Neural cell (in vitro differentiated cells): Measurements from ENCODE around the gene PPME1. TPM values are rescaled to one million over a fixed set of nuclear protein-coding genes. Genes with fewer than 3 reads are reported as not detected.

ENCODE experiments used
- H2AFZ ChIP-seq: fragments of 200-600, 300-800 bp; sonication (generic), shearing (Covaris generic); 2 replicates; pipeline ENCODE4 v1.6.0; 2014; ENCODE audit warnings: low read depth, mild to moderate bottlenecking, antibody characterized with exemption, low read length, moderate library complexity
- H3F3A ChIP-seq: fragments of 200-600 bp; shearing (Covaris generic); 2 replicates; pipeline ENCODE4 v1.6.1; 2016; ENCODE audit warnings: mild to moderate bottlenecking, moderate library complexity, mixed read lengths, antibody characterized with exemption, low read length; ENCODE audit not compliant: insufficient read depth, poor library complexity, severe bottlenecking
- H3K27ac ChIP-seq: fragments of 200-600, 300-800 bp; sonication (generic), shearing (Covaris generic); 2 replicates; pipeline ENCODE4 v1.5.1; 2014; ENCODE audit warnings: mild to moderate bottlenecking, low read length, moderate library complexity
- H3K27me3 ChIP-seq: fragments of 300-800, 200-600 bp; sonication (generic), shearing (Covaris generic); 2 replicates; pipeline ENCODE4 v1.6.0; 2014; ENCODE audit warnings: mild to moderate bottlenecking, low read depth, low read length, moderate library complexity; ENCODE audit not compliant: insufficient read depth
- H3K36me3 ChIP-seq: fragments of 300-800, 200-600 bp; sonication (generic), shearing (Covaris generic); 2 replicates; pipeline ENCODE4 v1.5.1; 2014; ENCODE audit warnings: mild to moderate bottlenecking, antibody characterized with exemption, low read length, moderate library complexity; ENCODE audit not compliant: insufficient read depth
- H3K4me2 ChIP-seq: fragments of 300-800, 200-600 bp; sonication (generic), shearing (Covaris generic); 2 replicates; pipeline ENCODE4 v1.6.0; 2014; ENCODE audit warnings: mild to moderate bottlenecking, low read length
- H3K4me3 ChIP-seq: fragments of 300-800, 200-600 bp; sonication (generic), shearing (Covaris generic); 2 replicates; pipeline ENCODE4 v1.5.1; 2014; ENCODE audit warnings: mild to moderate bottlenecking, low read length, moderate library complexity
- H3K79me2 ChIP-seq: fragments of 200-600 bp; shearing (Covaris generic); replicated peaks from 2 replicates; pipeline ENCODE4 v1.6.0; 2014; ENCODE audit warnings: mild to moderate bottlenecking, low read length, moderate library complexity; ENCODE audit not compliant: insufficient read depth
- H3K9ac ChIP-seq: fragments of 300-800, 200-600 bp; sonication (generic), shearing (Covaris generic); 2 replicates; pipeline ENCODE4 v1.6.1; 2016; ENCODE audit warnings: mild to moderate bottlenecking, low read length, mixed read lengths
- H3K9me2 ChIP-seq: fragments of 200-600 bp; shearing (Covaris generic); 2 replicates; pipeline ENCODE4 v1.6.1; 2016; ENCODE audit warnings: mild to moderate bottlenecking, low read length, mixed read lengths; ENCODE audit not compliant: insufficient read depth
- H3K9me3 ChIP-seq: fragments of 200-600, 300-800 bp; sonication (generic), shearing (Covaris generic); 2 replicates; pipeline ENCODE4 v1.6.1; 2016; ENCODE audit warnings: mild to moderate bottlenecking, mixed run types, low read length, moderate library complexity, mixed read lengths
- H4K20me1 ChIP-seq: fragments of 200-600 bp; shearing (Covaris generic); 2 replicates; pipeline ENCODE4 v1.6.1; 2016; ENCODE audit warnings: mild to moderate bottlenecking, mixed run types; ENCODE audit not compliant: insufficient read depth
- EP300 ChIP-seq: fragments of 450-650 bp; conservative IDR thresholded peaks from 2 replicates; pipeline ENCODE4 v1.6.1; 2014; ENCODE audit warnings: antibody characterized with exemption, mild to moderate bottlenecking, moderate library complexity; ENCODE audit not compliant: poor library complexity, severe bottlenecking
- EZH2 ChIP-seq: fragments of 200-600, 300-800 bp; shearing (Covaris generic), sonication (generic); IDR thresholded peaks from 2 replicates; pipeline ENCODE4 v1.6.1; 2014; ENCODE audit warnings: antibody characterized with exemption, low read length, borderline replicate concordance, mild to moderate bottlenecking; ENCODE audit not compliant: insufficient read depth, poor library complexity, severe bottlenecking
- MXI1 ChIP-seq: fragments of 450-650 bp; conservative IDR thresholded peaks from 2 replicates; pipeline ENCODE4 v1.6.1; 2014; ENCODE audit warnings: antibody characterized with exemption, mild to moderate bottlenecking; ENCODE audit not compliant: poor library complexity, severe bottlenecking
- POLR2AphosphoS5 ChIP-seq: IDR thresholded peaks from 2 replicates; pipeline ENCODE4 v1.6.1; 2012
- RAD21 ChIP-seq: fragments of 450-650 bp; conservative IDR thresholded peaks from 2 replicates; pipeline ENCODE4 v1.6.1; 2014; ENCODE audit warnings: antibody characterized with exemption, mild to moderate bottlenecking, moderate library complexity
- SMC3 ChIP-seq: fragments of 450-650 bp; conservative IDR thresholded peaks from 2 replicates; pipeline ENCODE4 v1.6.1; 2014; ENCODE audit warnings: antibody characterized with exemption, mild to moderate bottlenecking, moderate library complexity; ENCODE audit not compliant: poor library complexity
- TAF1 ChIP-seq: IDR thresholded peaks from 2 replicates; pipeline ENCODE4 v1.6.1; 2012; ENCODE audit warnings: low read depth
- polyA plus RNA-seq: library from polyadenylated mRNA; depleted of rRNA; stranded (reverse); fragments of >200 nt; gene quantifications from 2 replicates; pipeline ENCODE4 v1.2.3, GENCODE V29; 2014
- TF ChIP-seq, protein P1 (sequence below): IDR thresholded peaks from 2 replicates; pipeline ENCODE4 v1.6.1; 2012; ENCODE audit warnings: borderline replicate concordance
- TF ChIP-seq, protein P2 (sequence below): fragments of 450-650 bp; IDR thresholded peaks from 2 replicates; pipeline ENCODE4 v1.5.1; 2014; ENCODE audit warnings: antibody characterized with exemption, mild to moderate bottlenecking, moderate library complexity; ENCODE audit not compliant: poor library complexity, severe bottlenecking

Gene PPME1
- polyA plus RNA-seq, 1 donor from 2014 or later: 49.5 TPM

DNA sequence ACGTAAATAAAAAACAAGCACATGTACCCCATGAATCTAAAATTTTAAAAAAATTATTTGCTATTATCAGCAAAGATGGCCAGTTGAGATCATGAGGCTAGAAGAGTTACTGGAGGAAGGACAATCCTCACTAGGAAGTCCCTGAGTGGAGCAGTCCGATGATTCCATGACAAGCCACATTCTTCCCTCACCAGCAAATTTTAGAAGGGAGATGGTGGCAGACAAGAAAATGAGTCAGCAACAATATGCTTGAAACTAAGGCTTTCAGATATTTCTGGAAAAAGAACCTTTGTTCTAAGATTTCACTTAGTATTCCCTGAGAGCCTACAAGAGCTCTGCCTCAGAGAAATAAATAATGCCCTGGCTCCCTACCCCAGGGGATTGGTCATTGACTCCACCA, 105.5 kb downstream of the PPME1 start:
- Histone ChIP-seq H3K79me2 (no peaks in the 10 kb centered on the region), H3K27me3 (no peaks in the 10 kb centered on the region), H3K4me2 (no peak overlapping the region)

DNA sequence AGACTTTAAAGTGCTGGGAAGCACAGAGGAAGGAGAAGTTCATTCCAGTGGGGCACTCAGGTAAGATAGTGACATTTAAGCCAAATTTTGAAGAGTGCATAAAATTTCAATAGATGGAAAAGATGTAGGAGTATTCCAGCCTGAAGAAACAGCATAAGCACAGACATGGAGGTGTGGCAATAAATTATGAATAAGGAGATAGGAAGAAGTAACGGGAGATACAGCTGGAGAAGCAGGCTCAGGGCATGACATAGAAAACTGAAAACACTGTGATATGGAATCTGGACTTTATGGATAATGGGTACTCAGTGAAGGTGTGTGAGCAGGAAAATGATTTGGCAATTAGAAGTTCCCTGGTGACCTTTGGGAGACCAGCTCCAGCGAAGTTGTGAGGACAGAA, 107.0 kb downstream of the PPME1 start:
- Histone ChIP-seq H3K27ac (no peak overlapping the region), H4K20me1 (no peaks in the 10 kb centered on the region), H3F3A (no peaks in the 10 kb centered on the region), H3K9ac (no peak overlapping the region), H3K4me2 (no peak overlapping the region), H3K36me3 (no peaks in the 10 kb centered on the region), H3K79me2 (no peaks in the 10 kb centered on the region), H3K27me3 (no peaks in the 10 kb centered on the region), H2AFZ (no peak overlapping the region), H3K9me3 (no peaks in the 10 kb centered on the region), H3K4me3 (no peak overlapping the region), H3K9me2 (no peaks in the 10 kb centered on the region)
- TF ChIP-seq, protein P1, sequence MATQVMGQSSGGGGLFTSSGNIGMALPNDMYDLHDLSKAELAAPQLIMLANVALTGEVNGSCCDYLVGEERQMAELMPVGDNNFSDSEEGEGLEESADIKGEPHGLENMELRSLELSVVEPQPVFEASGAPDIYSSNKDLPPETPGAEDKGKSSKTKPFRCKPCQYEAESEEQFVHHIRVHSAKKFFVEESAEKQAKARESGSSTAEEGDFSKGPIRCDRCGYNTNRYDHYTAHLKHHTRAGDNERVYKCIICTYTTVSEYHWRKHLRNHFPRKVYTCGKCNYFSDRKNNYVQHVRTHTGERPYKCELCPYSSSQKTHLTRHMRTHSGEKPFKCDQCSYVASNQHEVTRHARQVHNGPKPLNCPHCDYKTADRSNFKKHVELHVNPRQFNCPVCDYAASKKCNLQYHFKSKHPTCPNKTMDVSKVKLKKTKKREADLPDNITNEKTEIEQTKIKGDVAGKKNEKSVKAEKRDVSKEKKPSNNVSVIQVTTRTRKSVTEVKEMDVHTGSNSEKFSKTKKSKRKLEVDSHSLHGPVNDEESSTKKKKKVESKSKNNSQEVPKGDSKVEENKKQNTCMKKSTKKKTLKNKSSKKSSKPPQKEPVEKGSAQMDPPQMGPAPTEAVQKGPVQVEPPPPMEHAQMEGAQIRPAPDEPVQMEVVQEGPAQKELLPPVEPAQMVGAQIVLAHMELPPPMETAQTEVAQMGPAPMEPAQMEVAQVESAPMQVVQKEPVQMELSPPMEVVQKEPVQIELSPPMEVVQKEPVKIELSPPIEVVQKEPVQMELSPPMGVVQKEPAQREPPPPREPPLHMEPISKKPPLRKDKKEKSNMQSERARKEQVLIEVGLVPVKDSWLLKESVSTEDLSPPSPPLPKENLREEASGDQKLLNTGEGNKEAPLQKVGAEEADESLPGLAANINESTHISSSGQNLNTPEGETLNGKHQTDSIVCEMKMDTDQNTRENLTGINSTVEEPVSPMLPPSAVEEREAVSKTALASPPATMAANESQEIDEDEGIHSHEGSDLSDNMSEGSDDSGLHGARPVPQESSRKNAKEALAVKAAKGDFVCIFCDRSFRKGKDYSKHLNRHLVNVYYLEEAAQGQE: no peak
- TF ChIP-seq EZH2 (no peak), SMC3 (no peak), TAF1 (no peak), POLR2AphosphoS5 (no peak), MXI1 (no peak), RAD21 (no peak), EP300 (no peak)
- TF ChIP-seq, protein P2, sequence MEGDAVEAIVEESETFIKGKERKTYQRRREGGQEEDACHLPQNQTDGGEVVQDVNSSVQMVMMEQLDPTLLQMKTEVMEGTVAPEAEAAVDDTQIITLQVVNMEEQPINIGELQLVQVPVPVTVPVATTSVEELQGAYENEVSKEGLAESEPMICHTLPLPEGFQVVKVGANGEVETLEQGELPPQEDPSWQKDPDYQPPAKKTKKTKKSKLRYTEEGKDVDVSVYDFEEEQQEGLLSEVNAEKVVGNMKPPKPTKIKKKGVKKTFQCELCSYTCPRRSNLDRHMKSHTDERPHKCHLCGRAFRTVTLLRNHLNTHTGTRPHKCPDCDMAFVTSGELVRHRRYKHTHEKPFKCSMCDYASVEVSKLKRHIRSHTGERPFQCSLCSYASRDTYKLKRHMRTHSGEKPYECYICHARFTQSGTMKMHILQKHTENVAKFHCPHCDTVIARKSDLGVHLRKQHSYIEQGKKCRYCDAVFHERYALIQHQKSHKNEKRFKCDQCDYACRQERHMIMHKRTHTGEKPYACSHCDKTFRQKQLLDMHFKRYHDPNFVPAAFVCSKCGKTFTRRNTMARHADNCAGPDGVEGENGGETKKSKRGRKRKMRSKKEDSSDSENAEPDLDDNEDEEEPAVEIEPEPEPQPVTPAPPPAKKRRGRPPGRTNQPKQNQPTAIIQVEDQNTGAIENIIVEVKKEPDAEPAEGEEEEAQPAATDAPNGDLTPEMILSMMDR: no peak

More for the DNA sequence above, 105.5 kb downstream of the PPME1 start:
- H4K20me1 ChIP-seq: no peaks in the 10 kb centered on the region
- H3K9ac ChIP-seq: no peak overlapping the region
- no peak overlapping the region for H3K4me3 ChIP-seq
- no peaks in the 10 kb centered on the region for H3K36me3 ChIP-seq
- no peaks in the 10 kb centered on the region for H3K9me3 ChIP-seq
- H3K27ac ChIP-seq: no peak overlapping the region
- H3F3A ChIP-seq: no peaks in the 10 kb centered on the region
- TF ChIP-seq MXI1 (no peak), POLR2AphosphoS5 (no peak), RAD21 (no peak), EZH2 (no peak), TAF1 (no peak), EP300 (no peak), SMC3 (no peak)
- TF ChIP-seq, protein P2: no peak
- TF ChIP-seq, protein P1: no peak
- no peaks in the 10 kb centered on the region for H3K9me2 ChIP-seq
- H2AFZ ChIP-seq: no peak overlapping the region
